Hepatocyte (in vitro differentiated cells): ENCODE measurements around the gene INSL3. TPM values are rescaled to one million over a fixed set of nuclear protein-coding genes. Genes with fewer than 3 reads are reported as not detected.

ENCODE experiments used
- DNase-seq: peaks from one replicate; pipeline ENCODE4 v3.0.0-alpha.2; 2016; ENCODE audit warnings: low spot score
- H2AFZ ChIP-seq: fragments of 200-600 bp; sonication (generic); 2 replicates; pipeline ENCODE4 v1.6.0; 2016; ENCODE audit warnings: antibody characterized with exemption, mild to moderate bottlenecking
- H3K27ac ChIP-seq: fragments of 200-600 bp; sonication (generic); 2 replicates; pipeline ENCODE4 v1.5.1; 2016; ENCODE audit warnings: mild to moderate bottlenecking
- H3K27me3 ChIP-seq: fragments of 200-600 bp; sonication (generic); 2 replicates; pipeline ENCODE4 v1.6.1; 2016
- H3K36me3 ChIP-seq: fragments of 200-600 bp; sonication (generic); replicated peaks from 2 replicates; pipeline ENCODE4 v1.5.1; 2016; ENCODE audit warnings: low read depth; ENCODE audit not compliant: insufficient read depth
- H3K4me1 ChIP-seq: fragments of 200-600 bp; sonication (generic); 2 replicates; pipeline ENCODE4 v1.5.1; 2016; ENCODE audit warnings: mild to moderate bottlenecking, moderate library complexity; ENCODE audit not compliant: insufficient read depth
- H3K4me2 ChIP-seq: fragments of 200-600 bp; sonication (generic); 2 replicates; pipeline ENCODE4 v1.6.0; 2016
- H3K4me3 ChIP-seq: fragments of 200-600 bp; sonication (generic); 2 replicates; pipeline ENCODE4 v1.5.1; 2016; ENCODE audit warnings: mild to moderate bottlenecking
- H3K79me2 ChIP-seq: fragments of 200-600 bp; sonication (generic); 2 replicates; pipeline ENCODE4 v1.6.0; 2017; ENCODE audit warnings: mild to moderate bottlenecking
- H3K9me2 ChIP-seq: fragments of 200-600 bp; sonication (generic); replicated peaks from 2 replicates; pipeline ENCODE4 v1.6.0; 2017; ENCODE audit warnings: mild to moderate bottlenecking; ENCODE audit not compliant: insufficient read depth
- H3K9me3 ChIP-seq: fragments of 200-600 bp; sonication (generic); 2 replicates; pipeline ENCODE4 v1.5.1; 2016; ENCODE audit warnings: low read depth, mild to moderate bottlenecking
- H4K20me1 ChIP-seq: fragments of 200-600 bp; sonication (generic); 2 replicates; pipeline ENCODE4 v1.6.0; 2016; ENCODE audit warnings: mild to moderate bottlenecking; ENCODE audit not compliant: insufficient read depth, poor library complexity, severe bottlenecking
- EZH2 ChIP-seq: fragments of 200-600 bp; sonication (generic); IDR thresholded peaks from 2 replicates; pipeline ENCODE4 v1.6.1; 2016; ENCODE audit warnings: antibody characterized with exemption, mild to moderate bottlenecking, borderline replicate concordance
- EZH2phosphoT487 ChIP-seq: fragments of 200-600 bp; sonication (generic); IDR thresholded peaks from one replicate; pipeline ENCODE4 v1.6.1; 2018; ENCODE audit warnings: antibody characterized with exemption, mild to moderate bottlenecking, low read depth, moderate library complexity; ENCODE audit not compliant: unreplicated experiment, severe bottlenecking
- WGBS: methylation state at CpG from one replicate; pipeline ENCODE4 v1.1.6; 2016; ENCODE audit warnings: low lambda C conversion rate; ENCODE audit errors: missing lambda C conversion rate; 5-methylcytosine and 5-hydroxymethylcytosine counted together
- polyA plus RNA-seq: library from polyadenylated mRNA; unstranded; fragments of >200 nt; fragmentation: Nextera tagmentation; extraction: Ambion mirVana; gene quantifications from 2 replicates; pipeline ENCODE4 v1.2.1, GENCODE V29; 2016
- total RNA-seq: library from RNA; depleted of rRNA; stranded (reverse); fragments of >200 nt; gene quantifications from 2 replicates; pipeline ENCODE4 v1.2.3, GENCODE V29; 2014
- TF ChIP-seq, protein P1 (sequence below): fragments of 200-600 bp; sonication (generic); IDR thresholded peaks from 2 replicates; pipeline ENCODE4 v1.5.1; 2016; ENCODE audit warnings: antibody characterized with exemption, mild to moderate bottlenecking; ENCODE audit not compliant: poor library complexity

Gene INSL3
- total and polyA plus RNA-seq, 2 experiments from 2014 or later, result 0.21 TPM; not detected in 1

DNA sequence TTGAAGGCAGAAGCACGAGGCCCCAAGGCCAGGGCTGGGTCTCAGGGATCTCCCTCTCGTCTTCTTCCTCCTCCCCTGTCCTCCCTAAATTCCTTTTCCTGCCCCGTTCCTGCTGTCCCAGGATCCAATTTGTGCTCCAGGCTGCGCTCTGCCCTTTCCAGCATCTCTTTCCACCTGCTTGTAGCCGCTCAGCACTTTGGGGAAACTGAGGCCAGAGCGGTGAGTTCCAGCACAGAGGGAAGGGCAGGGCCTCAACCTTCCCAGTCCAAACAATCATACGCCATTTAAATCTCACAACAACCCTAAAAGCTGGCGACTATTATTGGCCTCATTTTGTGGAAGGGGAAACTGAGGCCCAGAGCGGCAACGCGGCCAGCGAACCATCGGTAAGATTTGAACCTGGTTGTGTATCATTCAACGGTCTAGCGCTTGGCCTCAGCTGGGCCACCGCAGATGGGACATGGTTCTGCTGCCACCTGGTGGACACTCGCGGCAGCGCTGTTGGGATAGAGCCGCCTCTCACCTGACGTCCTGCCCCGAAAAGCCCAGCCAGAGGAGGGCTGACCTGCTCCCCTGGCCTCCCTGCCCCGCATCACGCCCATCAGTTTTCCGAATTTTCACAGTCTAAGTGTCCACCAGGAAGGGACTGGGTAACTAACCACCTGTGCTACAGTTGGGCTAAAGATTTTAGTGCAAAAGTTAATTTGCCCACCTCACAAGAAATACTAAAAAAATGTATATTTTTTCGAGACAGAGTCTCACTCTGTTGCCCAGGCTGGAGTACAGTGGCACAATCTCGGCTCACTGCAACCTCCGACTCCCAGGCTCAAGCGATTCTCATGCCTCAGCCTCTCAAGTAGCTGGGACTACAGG, 34.2 kb upstream of the INSL3 start:
- no peaks in the 10 kb centered on the region for H3K4me1 ChIP-seq
- no peak overlapping the region for H3K4me3 ChIP-seq
- no peaks in the 10 kb centered on the region for H3K36me3 ChIP-seq
- H3K4me2 ChIP-seq, result no peak overlapping the region
- no peaks in the 10 kb centered on the region for H3K9me3 ChIP-seq
- no peak overlapping the region for H3K27ac ChIP-seq
- no peak for TF ChIP-seq EZH2
- TF ChIP-seq, protein P1, sequence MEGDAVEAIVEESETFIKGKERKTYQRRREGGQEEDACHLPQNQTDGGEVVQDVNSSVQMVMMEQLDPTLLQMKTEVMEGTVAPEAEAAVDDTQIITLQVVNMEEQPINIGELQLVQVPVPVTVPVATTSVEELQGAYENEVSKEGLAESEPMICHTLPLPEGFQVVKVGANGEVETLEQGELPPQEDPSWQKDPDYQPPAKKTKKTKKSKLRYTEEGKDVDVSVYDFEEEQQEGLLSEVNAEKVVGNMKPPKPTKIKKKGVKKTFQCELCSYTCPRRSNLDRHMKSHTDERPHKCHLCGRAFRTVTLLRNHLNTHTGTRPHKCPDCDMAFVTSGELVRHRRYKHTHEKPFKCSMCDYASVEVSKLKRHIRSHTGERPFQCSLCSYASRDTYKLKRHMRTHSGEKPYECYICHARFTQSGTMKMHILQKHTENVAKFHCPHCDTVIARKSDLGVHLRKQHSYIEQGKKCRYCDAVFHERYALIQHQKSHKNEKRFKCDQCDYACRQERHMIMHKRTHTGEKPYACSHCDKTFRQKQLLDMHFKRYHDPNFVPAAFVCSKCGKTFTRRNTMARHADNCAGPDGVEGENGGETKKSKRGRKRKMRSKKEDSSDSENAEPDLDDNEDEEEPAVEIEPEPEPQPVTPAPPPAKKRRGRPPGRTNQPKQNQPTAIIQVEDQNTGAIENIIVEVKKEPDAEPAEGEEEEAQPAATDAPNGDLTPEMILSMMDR, result peak; percentile 96
- H4K20me1 ChIP-seq, result peaks cover 5% of the 10 kb centered on the region
- WGBS, result 19% methylated on average over 29 of the region's 29 CpGs
- DNase-seq, result peak; percentile 89
- H3K9me2 ChIP-seq, result no peaks in the 10 kb centered on the region
- no peak overlapping the region for H2AFZ ChIP-seq
- no peaks in the 10 kb centered on the region for H3K27me3 ChIP-seq
- H3K79me2 ChIP-seq, result peaks cover 8% of the 10 kb centered on the region

DNA sequence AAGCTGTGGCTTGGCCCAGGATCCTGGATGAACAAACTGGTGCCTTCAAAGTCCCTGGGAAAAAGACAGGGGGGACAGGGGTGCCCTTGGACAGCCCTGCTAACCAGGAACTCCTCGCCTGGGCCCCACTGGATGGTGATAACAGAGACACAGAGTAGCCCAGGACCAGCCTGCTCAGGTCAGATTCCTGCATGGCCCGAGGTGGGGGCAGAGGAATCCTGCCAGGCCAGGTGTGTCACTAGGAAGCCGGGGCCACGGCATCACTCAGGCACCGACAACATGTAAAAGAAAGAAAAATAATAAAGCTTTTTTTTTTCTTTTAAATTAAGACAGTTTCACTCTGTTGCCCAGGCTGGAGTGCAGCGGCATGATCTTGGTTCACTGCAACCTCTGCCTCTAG, 32.7 kb upstream of the INSL3 start:
- no peak overlapping the region for H3K27ac ChIP-seq
- H3K9me3 ChIP-seq, result no peaks in the 10 kb centered on the region
- H3K4me3 ChIP-seq, result no peak overlapping the region
- H3K9me2 ChIP-seq, result no peaks in the 10 kb centered on the region
- no peak overlapping the region for H2AFZ ChIP-seq
- WGBS, result 86% methylated on average over 6 of the region's 6 CpGs
- no peak for DNase-seq
- no peaks in the 10 kb centered on the region for H3K4me1 ChIP-seq
- no peaks in the 10 kb centered on the region for H4K20me1 ChIP-seq
- H3K4me2 ChIP-seq, result no peak overlapping the region
- H3K79me2 ChIP-seq, result no peaks in the 10 kb centered on the region
- H3K36me3 ChIP-seq, result no peaks in the 10 kb centered on the region
- H3K27me3 ChIP-seq, result no peaks in the 10 kb centered on the region
- no peak for TF ChIP-seq EZH2
- no peak for TF ChIP-seq EZH2phosphoT487

DNA sequence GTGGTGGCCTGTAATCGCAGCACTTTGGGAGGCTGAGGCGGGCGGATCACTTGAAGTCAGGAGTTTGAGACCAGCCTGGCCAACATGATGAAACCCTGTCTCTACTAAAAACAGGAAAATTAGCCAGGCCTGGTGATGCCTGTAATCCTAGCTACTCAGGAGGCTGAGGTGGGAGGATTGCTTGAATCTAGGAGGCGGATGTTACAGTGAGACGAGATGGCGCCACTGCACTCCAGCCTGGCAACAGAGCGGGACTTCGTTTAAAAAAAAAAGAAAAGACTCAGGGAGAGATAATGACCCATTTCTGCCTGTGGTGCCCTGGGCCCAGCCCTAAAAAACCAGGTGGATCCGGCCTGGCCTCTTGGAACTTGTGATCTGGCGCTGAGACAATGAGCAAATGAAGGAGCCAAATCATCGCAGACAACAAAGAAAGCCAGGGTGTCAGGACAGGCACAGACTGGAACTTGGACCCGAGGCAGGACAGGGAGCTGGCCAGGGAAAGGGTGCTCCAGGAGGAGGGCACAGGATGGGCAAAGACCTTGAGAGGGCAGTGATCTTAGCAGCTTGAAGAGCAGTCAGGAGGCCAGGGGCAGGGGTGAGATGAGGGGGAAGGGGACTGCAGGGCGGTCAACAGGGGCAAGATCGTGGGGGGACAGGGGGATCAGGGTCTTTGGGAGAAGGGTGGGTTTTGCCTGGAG, 27.4 kb upstream of the INSL3 start:
- Histone ChIP-seq H3K36me3 (no peaks in the 10 kb centered on the region), H3K4me1 (no peaks in the 10 kb centered on the region)
- TF ChIP-seq, protein P1, result no peak
- TF ChIP-seq EZH2 (no peak), EZH2phosphoT487 (no peak)

DNA sequence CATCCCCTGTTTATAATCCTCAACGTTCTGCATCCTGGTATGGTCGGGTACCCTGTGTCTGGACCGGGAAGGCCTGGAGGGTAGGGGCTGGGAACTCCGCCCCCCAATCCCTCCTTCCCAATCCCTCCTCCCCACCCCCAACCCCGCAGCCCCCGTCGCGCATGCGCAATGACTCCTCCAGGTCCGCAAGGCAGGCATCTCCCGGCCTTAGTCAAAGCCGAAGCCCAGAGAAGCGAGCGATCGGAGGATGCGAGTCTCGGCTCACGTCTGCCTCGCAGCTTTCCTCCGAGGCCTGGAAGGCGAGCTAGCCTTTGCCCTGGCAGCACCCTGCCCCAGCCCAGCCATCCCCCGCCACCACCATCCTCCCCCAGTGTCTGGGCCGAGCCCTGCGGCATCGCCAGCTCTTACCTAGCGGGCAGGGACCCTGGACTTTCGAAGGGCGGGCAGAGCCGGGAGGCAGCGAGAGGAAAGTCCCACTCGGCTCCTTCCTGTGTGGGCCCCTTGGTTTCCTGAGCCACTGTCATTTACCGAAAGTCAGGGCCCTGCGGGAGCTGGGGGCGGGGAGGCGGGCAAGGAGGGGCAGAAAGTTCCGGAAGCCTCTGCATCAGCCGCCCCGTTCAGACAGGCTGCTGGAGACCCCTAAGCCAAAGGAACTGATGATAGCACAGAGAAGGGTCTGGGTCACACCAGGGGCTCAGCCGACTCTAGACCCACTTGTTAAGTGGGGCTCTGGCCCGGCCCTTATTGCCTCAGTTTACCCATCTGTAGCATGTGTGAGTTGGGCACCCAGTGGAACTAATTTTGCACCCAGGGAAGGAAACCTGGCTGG, 26.4 kb upstream of the INSL3 start, which contains the start of gene JAK3:
TSS of gene JAK3 (minus strand) at position 445 of the 829 bp plus-strand sequence. CDS start 3,565 bp downstream, outside the sequence.
- no peak for TF ChIP-seq EZH2phosphoT487
- no peak for TF ChIP-seq EZH2
- TF ChIP-seq, protein P1, result no peak
- Histone ChIP-seq H3K4me2 (peak within 1 kb of the TSS; percentile 81), H3K9me3 (no peaks in the 10 kb centered on the region), H3K27me3 (no peaks in the 10 kb centered on the region), H3K4me3 (no peak within 1 kb of the TSS), H3K27ac (peak within 1 kb of the TSS; percentile 92), H2AFZ (peak within 1 kb of the TSS; percentile 83), H3K79me2 (no peaks in the 10 kb centered on the region), H3K9me2 (no peaks in the 10 kb centered on the region), H4K20me1 (no peaks in the 10 kb centered on the region), H3K4me1 (no peaks in the 10 kb centered on the region), H3K36me3 (no peaks in the 10 kb centered on the region)
- 33% methylated on average over 24 of the region's 40 CpGs for WGBS
- DNase-seq, result peak; percentile 82

More for the DNA sequence above, 27.4 kb upstream of the INSL3 start:
- Histone ChIP-seq H3K4me3 (no peak overlapping the region), H4K20me1 (no peaks in the 10 kb centered on the region), H2AFZ (no peak overlapping the region), H3K4me2 (no peak overlapping the region), H3K9me2 (no peaks in the 10 kb centered on the region), H3K9me3 (no peaks in the 10 kb centered on the region), H3K27me3 (no peaks in the 10 kb centered on the region), H3K27ac (no peak overlapping the region), H3K79me2 (no peaks in the 10 kb centered on the region)
- no peak for DNase-seq
- 89% methylated on average over 13 of the region's 14 CpGs for WGBS
